DND-41 (cell line): ENCODE results near the gene HSPBAP1.

Experiments used
- ATAC-seq: fragments of 200-7000 bp; cut with Tn5 transposase; 3 replicates; pipeline ENCODE4 v1.9.1; 2021; ENCODE audit warnings: low read depth; ENCODE audit not compliant: insufficient read depth
- DNase-seq: peaks from one replicate; pipeline ENCODE4 v3.0.0-alpha.2; 2020
- H2AFZ ChIP-seq: 2 replicates; pipeline ENCODE4 v1.6.0; 2012; ENCODE audit warnings: low read depth, low read length
- H3K27ac ChIP-seq: 2 replicates; pipeline ENCODE4 v1.5.1; 2012; ENCODE audit warnings: low read length, inconsistent platforms
- H3K27me3 ChIP-seq: fragments of 200-600 bp; sonication (generic); 2 replicates; pipeline ENCODE4 v1.6.0; 2012; ENCODE audit warnings: low read length, mild to moderate bottlenecking, inconsistent platforms; ENCODE audit not compliant: insufficient read depth, poor library complexity
- H3K36me3 ChIP-seq: 2 replicates; pipeline ENCODE4 v1.5.1; 2012; ENCODE audit warnings: low read length, inconsistent platforms; ENCODE audit not compliant: insufficient read depth
- H3K4me1 ChIP-seq: 2 replicates; pipeline ENCODE4 v1.5.1; 2012; ENCODE audit warnings: mild to moderate bottlenecking, low read length; ENCODE audit not compliant: insufficient read depth
- H3K4me2 ChIP-seq: 2 replicates; pipeline ENCODE4 v1.6.0; 2012; ENCODE audit warnings: mild to moderate bottlenecking, moderate library complexity, low read length, inconsistent platforms; ENCODE audit not compliant: insufficient read depth
- H3K4me3 ChIP-seq, 2 experiments: fragments of 200-600 bp in 1 of 2; shearing (Covaris generic) in 1 of 2; 2 replicates each; pipeline ENCODE4 v1.5.1; 2012 to 2016; ENCODE audit warnings: inconsistent platforms in 2 of 2, low read length in 2 of 2, mild to moderate bottlenecking in 2 of 2, low read depth in 1 of 2, moderate library complexity in 1 of 2
- H3K79me2 ChIP-seq: 2 replicates; pipeline ENCODE4 v1.6.0; 2012; ENCODE audit warnings: low read length, inconsistent platforms; ENCODE audit not compliant: insufficient read depth
- H3K9ac ChIP-seq: 2 replicates; pipeline ENCODE4 v1.6.0; 2012; ENCODE audit warnings: low read depth, mild to moderate bottlenecking, inconsistent platforms, low read length, moderate library complexity
- H3K9me3 ChIP-seq: 2 replicates; pipeline ENCODE4 v1.5.1; 2012; ENCODE audit warnings: low read length, moderate library complexity, mild to moderate bottlenecking, inconsistent platforms; ENCODE audit not compliant: insufficient read depth, severe bottlenecking
- H4K20me1 ChIP-seq: 2 replicates; pipeline ENCODE4 v1.6.0; 2012; ENCODE audit warnings: low read length; ENCODE audit not compliant: insufficient read depth
- EZH2 ChIP-seq: IDR thresholded peaks from 3 replicates; pipeline ENCODE4 v1.6.1; 2012; ENCODE audit warnings: borderline replicate concordance, low read depth, mild to moderate bottlenecking, moderate library complexity, low read length, inconsistent platforms; ENCODE audit not compliant: severe bottlenecking
- TF ChIP-seq, protein P1 (sequence below): IDR thresholded peaks from 2 replicates; pipeline ENCODE4 v1.5.1; 2012; ENCODE audit warnings: borderline replicate concordance, low read length, moderate library complexity, mild to moderate bottlenecking; ENCODE audit not compliant: poor library complexity, severe bottlenecking; ENCODE audit errors: extremely low read depth

HSPBAP1 gene

DNA sequence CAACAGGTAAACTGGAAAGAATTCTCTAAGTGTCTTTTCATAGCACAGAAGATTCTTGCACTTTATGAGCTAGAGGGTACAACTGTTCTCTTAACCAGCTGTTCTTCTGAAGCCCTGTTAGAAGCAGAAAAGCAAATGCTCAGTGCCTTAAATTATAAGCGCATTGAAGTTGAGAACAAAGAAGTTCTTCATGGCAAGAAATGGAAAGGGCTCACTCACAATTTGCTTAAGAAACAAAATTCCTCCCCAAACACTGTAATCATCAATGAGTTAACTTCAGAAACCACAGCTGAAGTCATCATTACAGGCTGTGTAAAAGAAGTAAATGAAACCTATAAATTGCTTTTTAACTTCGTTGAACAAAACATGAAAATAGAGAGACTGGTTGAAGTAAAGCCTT is 93.4 kb downstream of the HSPBAP1 start:
- TF ChIP-seq EZH2 = no peak
- TF ChIP-seq, protein P1, sequence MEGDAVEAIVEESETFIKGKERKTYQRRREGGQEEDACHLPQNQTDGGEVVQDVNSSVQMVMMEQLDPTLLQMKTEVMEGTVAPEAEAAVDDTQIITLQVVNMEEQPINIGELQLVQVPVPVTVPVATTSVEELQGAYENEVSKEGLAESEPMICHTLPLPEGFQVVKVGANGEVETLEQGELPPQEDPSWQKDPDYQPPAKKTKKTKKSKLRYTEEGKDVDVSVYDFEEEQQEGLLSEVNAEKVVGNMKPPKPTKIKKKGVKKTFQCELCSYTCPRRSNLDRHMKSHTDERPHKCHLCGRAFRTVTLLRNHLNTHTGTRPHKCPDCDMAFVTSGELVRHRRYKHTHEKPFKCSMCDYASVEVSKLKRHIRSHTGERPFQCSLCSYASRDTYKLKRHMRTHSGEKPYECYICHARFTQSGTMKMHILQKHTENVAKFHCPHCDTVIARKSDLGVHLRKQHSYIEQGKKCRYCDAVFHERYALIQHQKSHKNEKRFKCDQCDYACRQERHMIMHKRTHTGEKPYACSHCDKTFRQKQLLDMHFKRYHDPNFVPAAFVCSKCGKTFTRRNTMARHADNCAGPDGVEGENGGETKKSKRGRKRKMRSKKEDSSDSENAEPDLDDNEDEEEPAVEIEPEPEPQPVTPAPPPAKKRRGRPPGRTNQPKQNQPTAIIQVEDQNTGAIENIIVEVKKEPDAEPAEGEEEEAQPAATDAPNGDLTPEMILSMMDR = no peak
- Histone ChIP-seq H3K9me3 (no peaks in the 10 kb centered on the region), H4K20me1 (no peaks in the 10 kb centered on the region), H3K27ac (no peak overlapping the region), H3K4me3 (no peak overlapping the region), H3K36me3 (peaks cover 96% of the 10 kb centered on the region), H3K79me2 (no peaks in the 10 kb centered on the region), H3K27me3 (no peaks in the 10 kb centered on the region), H2AFZ (no peak overlapping the region), H3K4me1 (no peaks in the 10 kb centered on the region), H3K9ac (no peak overlapping the region), H3K4me2 (no peak overlapping the region)
- no peak for ATAC-seq
- no peak for DNase-seq

DNA sequence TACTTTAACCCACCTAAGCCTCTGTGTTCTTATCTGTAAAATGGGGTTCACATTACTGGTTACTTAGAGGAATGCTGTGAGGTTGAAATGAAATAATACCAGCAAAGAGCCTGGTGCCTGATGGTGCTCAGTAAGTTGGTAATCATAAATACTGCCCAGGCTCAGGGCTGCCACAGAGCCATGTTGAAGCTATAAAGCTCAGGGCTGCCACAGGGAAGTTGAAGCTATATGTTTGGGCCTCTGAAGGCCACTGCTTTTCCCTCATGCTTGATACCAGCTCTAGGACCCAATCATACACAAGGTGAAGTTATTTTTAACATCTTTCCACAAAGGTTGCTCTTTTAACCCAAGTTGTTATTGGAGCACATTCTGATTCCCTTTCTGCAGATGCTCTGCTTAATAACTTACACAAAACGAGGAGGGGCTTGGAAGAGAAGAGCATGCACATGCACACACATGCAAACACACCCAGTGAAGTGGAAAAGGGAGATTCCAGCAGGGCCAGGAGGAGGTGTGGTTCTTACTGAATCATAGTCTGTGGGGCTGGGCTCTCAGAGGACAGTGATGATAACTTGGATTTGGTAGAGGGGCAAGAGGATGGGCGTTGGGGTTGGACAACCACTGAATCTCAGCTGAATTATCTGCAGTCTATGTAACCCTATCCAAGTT is 95.5 kb downstream of the HSPBAP1 start:
- Histone ChIP-seq H3K27me3 (no peaks in the 10 kb centered on the region), H3K9me3 (no peaks in the 10 kb centered on the region), H4K20me1 (no peaks in the 10 kb centered on the region), H3K79me2 (no peaks in the 10 kb centered on the region), H3K27ac (no peak overlapping the region), H3K4me1 (no peaks in the 10 kb centered on the region), H3K36me3 (peaks cover 97% of the 10 kb centered on the region), H2AFZ (no peak overlapping the region), H3K4me2 (no peak overlapping the region), H3K4me3 (no peak overlapping the region), H3K9ac (no peak overlapping the region)
- no peak for ATAC-seq
- no peak for TF ChIP-seq EZH2
- TF ChIP-seq, protein P1 = no peak
- no peak for DNase-seq

DNA sequence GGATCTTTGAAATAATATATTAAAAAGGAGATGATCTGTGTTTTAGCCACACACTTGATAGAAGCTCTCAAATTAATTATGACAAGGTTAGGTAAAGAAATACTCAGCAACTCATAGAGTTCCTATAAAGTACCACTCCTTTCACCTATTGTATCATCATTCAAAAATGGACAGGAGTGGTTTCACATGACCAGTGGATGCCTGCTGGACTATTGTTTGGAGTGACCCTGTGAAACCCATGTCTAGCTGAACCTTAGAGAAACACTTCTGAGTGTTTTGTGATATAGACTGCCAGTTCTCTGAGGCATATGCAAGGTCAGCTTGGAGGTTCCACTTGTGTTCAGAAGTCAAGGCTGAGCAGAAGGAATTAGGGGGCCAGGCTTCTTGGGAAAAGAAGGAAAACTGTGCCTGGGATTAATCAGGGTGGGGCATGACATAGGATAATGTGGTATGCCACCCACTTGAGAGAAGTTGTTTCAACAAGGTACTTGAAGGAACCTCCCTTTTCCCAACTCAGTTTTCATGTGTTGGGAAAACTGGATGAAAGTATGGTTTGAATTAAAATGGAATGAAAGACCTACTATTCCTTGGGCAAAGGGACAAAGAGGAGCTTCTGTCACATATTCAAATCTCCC is 97.6 kb downstream of the HSPBAP1 start:
- TF ChIP-seq, protein P1 = no peak
- no peak for TF ChIP-seq EZH2

More for the DNA sequence above, 97.6 kb downstream of the HSPBAP1 start:
- no peak overlapping the region for H3K4me2 ChIP-seq
- H2AFZ ChIP-seq = no peak overlapping the region
- no peaks in the 10 kb centered on the region for H4K20me1 ChIP-seq
- no peak overlapping the region for H3K9ac ChIP-seq
- no peaks in the 10 kb centered on the region for H3K9me3 ChIP-seq
- no peak overlapping the region for H3K4me3 ChIP-seq
- H3K36me3 ChIP-seq = peaks cover 92% of the 10 kb centered on the region
- no peak for ATAC-seq
- no peak overlapping the region for H3K27ac ChIP-seq
- H3K27me3 ChIP-seq = no peaks in the 10 kb centered on the region
- no peaks in the 10 kb centered on the region for H3K79me2 ChIP-seq
- no peaks in the 10 kb centered on the region for H3K4me1 ChIP-seq
- no peak for DNase-seq
